ENCODE measurements around the gene ASH1L. TPM values are rescaled to one million over a fixed set of nuclear protein-coding genes. Genes with fewer than 3 reads are reported as not detected.
"Not testable (repeated sequence)": the region's sequence is repeated elsewhere in the genome, so short reads cannot be mapped to it uniquely, and the experiment has no call there.

Gene ASH1L
- total RNA-seq, 1 experiment from 2014 or later = 30.5 TPM

- H3K4me1 ChIP-seq (ENCODE audit: control insufficient read depth in 1 of 2, insufficient read depth in 2 of 2, low read length in 2 of 2) = no peaks in the 10 kb centered on the region
- ATAC-seq (no peak), DNase-seq (ENCODE audit: low read depth, low spot score) (no peak)
- H3K27ac ChIP-seq (ENCODE audit: low read depth, low read length) = no peak overlapping the region
- POLR2A ChIA-PET = no interaction called here
- no peak overlapping the region for H3K4me2 ChIP-seq (ENCODE audit: low read length)
- no TSS peak for BruUV-seq (replicated peaks)
- H3K9ac ChIP-seq (ENCODE audit: low read length) = no peak overlapping the region
- H4K20me1 ChIP-seq (ENCODE audit: insufficient read depth) = no peaks in the 10 kb centered on the region
- H3K9me3 ChIP-seq (ENCODE audit: control insufficient read depth in 1 of 2, insufficient read depth in 1 of 2, low read depth in 1 of 2, low read length in 2 of 2) = no peaks in the 10 kb centered on the region
- no peak overlapping the region for H2AFZ ChIP-seq (ENCODE audit: low read depth, low read length, poor library complexity, severe bottlenecking)
- peaks cover 0 to 9% of the 10 kb centered on the region in 2 experiments; a peak in 2 of 4 replicates for H3K36me3 ChIP-seq (ENCODE audit: control insufficient read depth in 1 of 2, insufficient read depth in 2 of 2, low read length in 2 of 2)
- H3K4me3 ChIP-seq (replicated peaks in 1 of 2; ENCODE audit: low read depth in 1 of 2, low read length in 2 of 2) = no peak overlapping the region
- H3K9me2 ChIP-seq (ENCODE audit: insufficient read depth) = no peaks in the 10 kb centered on the region
- TF ChIP-seq MAX (IDR thresholded peaks at IDR 0.05) (no peak), EGR1 (IDR thresholded peaks at IDR 0.05; ENCODE audit: low read depth) (no peak), ATF3 (IDR thresholded peaks at IDR 0.05) (no peak), ELF1 (IDR thresholded peaks at IDR 0.05; ENCODE audit: borderline replicate concordance, low read depth) (no peak), SP1 (IDR thresholded peaks at IDR 0.05; ENCODE audit: low read depth) (no peak), JUND (IDR thresholded peaks at IDR 0.05) (no peak), POLR2AphosphoS5 (IDR thresholded peaks at IDR 0.05; ENCODE audit: low read depth, low read length) (no peak)
- H3K27me3 ChIP-seq (ENCODE audit: insufficient read depth, low read length) = no peaks in the 10 kb centered on the region
- CTCF ChIA-PET = no interaction called here
- RAD21 ChIA-PET (ENCODE audit: low non-redundant PET in 1 of 2, low total read pairs in 2 of 2, uncharacterized antibody in 2 of 2, unreplicated experiment in 2 of 2) = no interaction called here
- intact Hi-C loops (cut with micrococcal nuclease) = no loop called here
- 0 out of 2 replicates have a peak, but pooled peaks cover 4% of the 10 kb centered on the region for H3K79me2 ChIP-seq (ENCODE audit: insufficient read depth, low read length)
Observed at GRCh38 chr1:155451199-155451598, 111.4 kb downstream of the ASH1L start.

GRCh38 chr1:155442431-155442830, 120.2 kb downstream of the ASH1L start:
- intact Hi-C loops (cut with micrococcal nuclease); H2AFZ ChIP-seq (ENCODE audit: low read depth, low read length, poor library complexity, severe bottlenecking); DNase-seq (ENCODE audit: low read depth, low spot score); H3K4me3 ChIP-seq (replicated peaks in 1 of 2; ENCODE audit: low read depth in 1 of 2, low read length in 2 of 2); POLR2A ChIA-PET; BruUV-seq (replicated peaks); H4K20me1 ChIP-seq (ENCODE audit: insufficient read depth); H3K36me3 ChIP-seq (ENCODE audit: control insufficient read depth in 1 of 2, insufficient read depth in 2 of 2, low read length in 2 of 2); CTCF ChIA-PET; RAD21 ChIA-PET (ENCODE audit: low non-redundant PET in 1 of 2, low total read pairs in 2 of 2, uncharacterized antibody in 2 of 2, unreplicated experiment in 2 of 2); H3K9ac ChIP-seq (ENCODE audit: low read length); H3K79me2 ChIP-seq (ENCODE audit: insufficient read depth, low read length); H3K9me2 ChIP-seq (ENCODE audit: insufficient read depth); ATAC-seq; H3K9me3 ChIP-seq (ENCODE audit: control insufficient read depth in 1 of 2, insufficient read depth in 1 of 2, low read depth in 1 of 2, low read length in 2 of 2); H3K4me2 ChIP-seq (ENCODE audit: low read length); H3K27ac ChIP-seq (ENCODE audit: low read depth, low read length); H3K4me1 ChIP-seq (ENCODE audit: control insufficient read depth in 1 of 2, insufficient read depth in 2 of 2, low read length in 2 of 2); H3K27me3 ChIP-seq (ENCODE audit: insufficient read depth, low read length): not testable (repeated sequence)

All from HCT116 (cell line).